ENCODE results near the gene VAMP1.

VAMP1 gene

DNA sequence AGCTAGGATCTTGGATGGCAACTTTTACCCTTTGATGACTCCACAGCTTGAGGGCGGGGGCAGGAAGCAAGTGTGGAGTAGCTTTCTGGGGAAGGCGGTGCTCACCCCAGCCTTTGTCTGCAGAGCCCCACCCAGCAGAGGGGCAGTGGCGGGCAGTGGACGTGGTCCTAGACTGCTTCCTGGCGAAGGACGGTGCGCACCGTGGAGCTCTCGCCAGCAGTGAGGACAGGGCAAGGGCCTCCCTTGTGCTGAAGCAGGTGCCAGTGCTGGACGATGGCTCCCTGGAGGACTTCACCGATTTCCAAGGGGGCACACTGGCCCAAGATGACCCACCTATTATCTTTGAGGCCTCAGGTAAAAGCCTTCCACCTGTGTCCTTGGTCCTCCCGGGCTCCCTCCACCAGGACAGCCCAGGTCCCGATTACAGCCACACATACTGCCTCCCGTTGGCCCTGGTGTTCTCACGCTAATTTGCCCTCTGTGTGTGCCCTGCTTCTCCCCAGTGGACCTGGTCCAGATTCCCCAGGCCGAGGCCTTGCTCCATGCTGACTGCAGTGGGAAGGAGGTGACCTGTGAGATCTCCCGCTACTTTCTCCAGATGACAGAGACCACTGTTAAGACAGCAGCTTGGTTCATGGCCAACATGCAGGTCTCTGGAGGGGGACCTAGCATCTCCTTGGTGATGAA is 17.4 kb downstream of the VAMP1 start:
- DNase-seq (ENCODE audit: low read depth) = no peak
- H3K4me3 ChIP-seq (ENCODE audit: low read depth, low read length) = no peak overlapping the region

DNA sequence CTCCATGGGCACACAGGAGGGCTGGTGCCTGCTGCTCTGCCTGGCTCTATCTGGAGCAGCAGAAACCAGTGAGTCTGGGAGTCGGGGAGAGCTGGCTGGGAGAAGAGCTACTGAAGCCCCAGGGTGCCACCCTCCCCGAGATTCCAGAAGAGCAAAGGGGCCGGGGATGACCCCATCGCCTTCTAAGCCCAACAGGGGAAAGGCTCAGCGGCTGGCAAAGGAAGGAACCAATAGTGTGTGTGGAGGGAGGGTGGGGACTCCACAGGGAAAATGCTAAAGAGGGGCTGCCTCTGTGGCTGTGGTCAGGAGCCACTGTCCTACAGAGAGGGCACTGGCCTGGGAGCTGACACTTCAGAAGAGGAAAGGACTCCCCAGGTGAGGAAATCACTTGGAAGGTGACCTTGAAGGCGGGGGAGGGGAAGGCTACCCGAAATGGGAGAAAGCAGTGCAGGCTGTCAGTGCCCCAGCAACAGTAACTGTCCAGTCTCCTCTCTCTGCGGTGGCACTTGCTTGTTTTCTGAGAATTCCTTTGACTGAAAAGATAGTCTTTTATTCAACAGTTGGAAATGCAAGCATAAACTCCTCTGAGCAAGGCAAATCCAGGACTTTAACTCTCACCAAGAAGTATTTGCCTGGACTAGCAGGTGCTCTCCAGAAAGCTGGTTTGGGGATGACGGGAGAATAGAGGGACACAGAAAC is 18.1 kb downstream of the VAMP1 start:
- no peak for DNase-seq (ENCODE audit: low read depth)
- peak overlapping the region; percentile 62 for H3K4me3 ChIP-seq (ENCODE audit: low read depth, low read length)

DNA sequence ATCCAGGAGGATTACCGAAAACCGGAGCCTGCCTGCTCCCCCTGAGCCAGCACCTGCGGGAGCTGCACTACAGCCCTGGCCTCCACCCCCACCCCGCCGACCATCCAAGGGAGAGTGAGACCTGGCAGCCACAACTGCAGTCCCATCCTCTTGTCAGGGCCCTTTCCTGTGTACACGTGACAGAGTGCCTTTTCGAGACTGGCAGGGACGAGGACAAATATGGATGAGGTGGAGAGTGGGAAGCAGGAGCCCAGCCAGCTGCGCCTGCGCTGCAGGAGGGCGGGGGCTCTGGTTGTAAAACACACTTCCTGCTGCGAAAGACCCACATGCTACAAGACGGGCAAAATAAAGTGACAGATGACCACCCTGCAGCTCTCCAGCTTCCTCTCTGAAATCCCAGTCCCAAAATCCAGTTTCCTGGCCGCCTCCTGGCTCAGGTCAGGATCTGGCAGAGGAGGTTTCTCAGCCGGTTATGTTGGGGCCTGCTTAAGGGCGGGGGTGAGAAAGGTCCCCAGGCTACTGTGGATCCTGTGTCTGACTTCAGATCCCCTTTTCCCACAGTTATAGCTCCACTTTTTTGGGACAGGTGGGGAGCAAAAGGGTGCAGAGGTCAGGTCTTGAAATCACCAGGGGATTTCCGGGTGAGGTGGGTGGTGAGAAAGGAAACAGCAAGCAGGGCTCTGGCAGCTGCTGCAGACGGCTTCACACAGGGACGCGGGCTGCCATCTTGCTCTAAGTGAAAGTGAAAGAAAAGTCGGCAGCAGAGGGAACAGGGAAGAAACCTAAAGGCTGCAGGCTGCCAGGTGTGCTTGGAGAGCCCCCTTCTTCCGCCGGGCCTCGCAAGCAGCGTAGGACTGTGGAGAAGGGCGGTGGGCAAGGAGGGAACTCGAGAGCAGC is 18.9 kb downstream of the VAMP1 start, which contains the start of gene TAPBPL:
TSS of gene TAPBPL (plus strand) at position 695 of the 897 bp plus-strand sequence. CDS start 207 bp downstream, outside the sequence.
- DNase-seq (ENCODE audit: low read depth) = peak; percentile 43
- H3K4me3 ChIP-seq (ENCODE audit: low read depth, low read length) = peak within 1 kb of the TSS; percentile 62

DNA sequence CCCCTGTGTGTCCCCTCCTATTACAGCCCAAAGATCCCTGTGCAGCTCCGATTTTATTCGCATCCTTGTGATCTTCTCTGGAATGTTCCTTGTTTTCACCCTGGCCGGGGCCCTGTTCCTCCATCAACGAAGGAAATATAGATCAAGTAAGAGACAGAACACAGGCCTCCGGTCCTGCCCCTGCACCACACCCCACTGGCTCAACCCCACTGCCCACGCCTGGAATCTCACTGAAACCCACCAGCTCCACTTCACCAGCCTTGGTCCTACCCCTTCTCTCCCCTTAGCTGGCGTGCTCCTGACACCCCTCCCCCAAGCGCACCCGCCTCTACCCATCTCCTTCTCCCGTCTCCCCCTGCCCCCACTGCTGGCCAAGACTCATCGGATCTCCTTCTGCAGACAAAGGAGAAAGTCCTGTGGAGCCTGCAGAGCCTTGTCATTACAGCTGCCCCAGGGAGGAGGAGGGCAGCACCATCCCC is 19.6 kb downstream of the VAMP1 start:
- DNase-seq (ENCODE audit: low read depth) = no peak
- peak overlapping the region; percentile 62 for H3K4me3 ChIP-seq (ENCODE audit: low read depth, low read length)

DNA sequence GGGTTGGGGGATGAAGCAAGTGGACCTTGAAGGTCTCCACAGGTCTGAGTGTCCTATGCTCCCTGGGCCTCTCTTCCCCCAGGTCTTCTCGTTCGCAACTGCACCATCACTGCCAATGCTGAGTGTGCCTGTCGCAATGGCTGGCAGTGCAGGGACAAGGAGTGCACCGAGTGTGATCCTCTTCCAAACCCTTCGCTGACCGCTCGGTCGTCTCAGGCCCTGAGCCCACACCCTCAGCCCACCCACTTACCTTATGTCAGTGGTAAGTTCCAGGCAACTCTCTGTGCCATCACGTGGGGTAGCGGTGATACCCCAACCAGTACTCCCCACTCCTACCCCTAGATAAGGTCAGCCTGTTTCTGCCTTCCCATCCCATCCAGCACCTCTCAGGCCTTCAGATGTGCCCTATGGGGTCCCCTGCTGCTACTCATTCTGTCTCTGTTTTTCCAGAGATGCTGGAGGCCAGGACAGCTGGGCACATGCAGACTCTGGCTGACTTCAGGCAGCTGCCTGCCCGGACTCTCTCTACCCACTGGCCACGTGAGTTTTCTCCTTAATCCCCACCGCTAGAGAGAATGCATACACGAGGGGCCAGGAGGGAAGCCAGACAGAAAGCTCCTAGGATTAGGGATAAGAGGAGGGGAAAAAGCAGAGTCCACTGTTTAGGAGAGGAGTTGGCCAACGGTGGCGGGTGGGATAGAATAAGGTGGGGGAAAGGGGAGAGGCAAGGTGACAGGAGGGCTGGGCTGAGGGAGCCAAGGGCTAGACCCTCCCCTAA is 20.2 kb downstream of the VAMP1 start:
- peak overlapping the region; percentile 62 for H3K4me3 ChIP-seq (ENCODE audit: low read depth, low read length)
- DNase-seq (ENCODE audit: low read depth) = no peak

DNA sequence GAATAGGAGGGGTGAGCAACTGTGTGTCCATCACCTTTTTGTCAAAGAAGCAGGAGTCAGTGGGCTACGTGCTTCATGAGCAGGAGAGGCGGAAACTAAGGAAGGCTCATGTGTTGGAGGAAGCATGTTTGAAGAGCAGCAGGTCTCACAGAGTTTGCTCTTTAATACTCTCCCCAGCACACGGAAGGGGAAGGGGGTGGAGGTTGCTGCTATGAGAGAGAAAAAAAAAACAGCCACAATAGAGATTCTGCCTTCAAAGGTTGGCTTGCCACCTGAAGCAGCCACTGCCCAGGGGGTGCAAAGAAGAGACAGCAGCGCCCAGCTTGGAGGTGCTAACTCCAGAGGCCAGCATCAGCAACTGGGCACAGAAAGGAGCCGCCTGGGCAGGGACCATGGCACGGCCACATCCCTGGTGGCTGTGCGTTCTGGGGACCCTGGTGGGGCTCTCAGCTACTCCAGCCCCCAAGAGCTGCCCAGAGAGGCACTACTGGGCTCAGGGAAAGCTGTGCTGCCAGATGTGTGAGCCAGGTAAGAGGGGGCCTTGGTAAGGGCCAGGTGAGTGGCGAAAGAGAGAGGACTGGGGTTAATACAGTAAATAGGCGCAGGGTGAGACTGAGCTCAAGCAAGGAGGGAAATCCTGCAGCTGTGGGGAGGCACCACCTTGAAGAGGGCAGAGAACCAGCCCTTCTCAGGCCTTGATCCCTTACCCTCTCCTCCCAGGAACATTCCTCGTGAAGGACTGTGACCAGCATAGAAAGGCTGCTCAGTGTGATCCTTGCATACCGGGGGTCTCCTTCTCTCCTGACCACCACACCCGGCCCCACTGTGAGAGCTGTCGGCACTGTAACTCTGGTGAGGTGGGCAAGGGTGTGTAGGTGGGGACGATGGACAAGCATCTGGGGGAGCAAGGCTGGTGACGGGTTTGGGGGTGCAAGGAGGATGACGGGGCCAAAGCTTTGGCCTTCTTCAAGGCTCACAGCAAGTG is 25.5 kb downstream of the VAMP1 start, which contains the start of gene CD27:
TSS of gene CD27 (plus strand) at position 252 of the 985 bp plus-strand sequence. CDS start at position 393, 141 bp downstream.
- no peak for DNase-seq (ENCODE audit: low read depth)
- no peak within 1 kb of the TSS for H3K4me3 ChIP-seq (ENCODE audit: low read depth, low read length)

DNA sequence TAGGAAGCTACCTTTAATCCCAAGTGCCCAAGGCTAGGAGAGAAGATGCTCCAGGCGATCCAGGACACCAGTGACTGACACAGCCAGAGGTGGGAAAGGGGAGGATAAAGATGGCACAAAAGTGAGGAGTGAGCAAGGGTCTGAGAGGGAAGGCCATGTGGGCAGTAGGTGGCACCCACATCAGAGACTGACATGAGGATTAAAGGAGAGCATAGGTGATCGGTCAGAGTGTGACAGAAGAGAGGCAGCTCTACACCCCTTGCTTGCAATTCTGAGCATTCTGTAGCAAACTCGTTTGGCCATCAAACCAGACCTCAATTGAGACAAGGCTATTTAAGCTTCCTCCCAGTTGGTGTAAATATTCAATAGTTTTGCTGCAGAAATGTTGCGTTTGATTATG is 26.4 kb downstream of the VAMP1 start:
- H3K4me3 ChIP-seq (ENCODE audit: low read depth, low read length) = no peak overlapping the region
- no peak for DNase-seq (ENCODE audit: low read depth)

DNA sequence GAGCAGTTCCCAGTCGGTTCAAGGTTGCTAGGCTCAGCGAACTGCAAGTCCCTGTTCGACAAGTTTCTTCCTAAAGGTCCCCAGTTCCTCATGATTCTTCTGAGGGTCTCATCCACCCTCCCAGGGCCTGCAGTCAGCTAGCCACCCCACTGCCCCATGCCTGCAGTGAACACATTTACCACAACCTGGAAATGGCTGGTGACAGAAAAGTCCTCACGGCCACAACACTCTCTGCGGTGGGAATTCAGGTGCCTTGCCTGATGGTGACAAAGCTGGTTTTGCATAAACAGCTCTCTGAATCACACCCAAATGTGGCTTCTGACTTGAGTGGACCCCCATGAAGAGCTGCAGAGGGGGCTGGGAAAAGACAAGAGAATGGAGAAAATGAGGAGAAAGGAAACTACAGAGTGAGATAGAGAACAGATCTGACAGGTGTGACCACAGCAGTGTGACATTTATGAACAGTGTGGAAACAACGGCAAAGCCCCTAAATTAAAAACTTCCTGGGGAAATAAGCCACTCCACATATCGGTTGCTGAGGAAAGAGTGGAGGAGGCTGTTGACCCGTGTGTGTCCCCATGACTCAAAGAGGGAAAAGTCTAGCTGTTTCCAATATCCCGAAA is 27.0 kb downstream of the VAMP1 start:
- H3K4me3 ChIP-seq (ENCODE audit: low read depth, low read length) = no peak overlapping the region
- DNase-seq (ENCODE audit: low read depth) = no peak

DNA sequence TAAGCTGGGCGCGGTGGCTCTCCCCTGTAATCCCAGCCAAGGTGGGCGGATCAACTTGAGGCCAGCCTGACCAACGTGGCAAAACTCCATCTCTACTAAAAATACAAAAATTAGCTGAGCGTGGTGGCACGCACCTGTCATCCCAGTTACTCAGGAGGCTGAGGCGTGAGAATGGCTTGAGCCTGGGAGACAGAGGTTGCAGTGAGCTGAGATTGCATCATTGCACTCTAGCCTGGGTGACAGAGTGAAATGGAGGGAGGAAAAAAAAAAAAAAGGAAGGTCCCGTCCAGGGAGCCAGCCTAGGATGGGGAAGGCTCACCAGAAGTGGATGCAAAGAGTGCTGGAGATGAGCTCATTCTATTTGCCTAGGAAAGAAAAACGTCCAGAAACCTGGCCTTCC is 27.6 kb downstream of the VAMP1 start:
- DNase-seq (ENCODE audit: low read depth) = no peak
- H3K4me3 ChIP-seq (ENCODE audit: low read depth, low read length) = no peak overlapping the region

DNA sequence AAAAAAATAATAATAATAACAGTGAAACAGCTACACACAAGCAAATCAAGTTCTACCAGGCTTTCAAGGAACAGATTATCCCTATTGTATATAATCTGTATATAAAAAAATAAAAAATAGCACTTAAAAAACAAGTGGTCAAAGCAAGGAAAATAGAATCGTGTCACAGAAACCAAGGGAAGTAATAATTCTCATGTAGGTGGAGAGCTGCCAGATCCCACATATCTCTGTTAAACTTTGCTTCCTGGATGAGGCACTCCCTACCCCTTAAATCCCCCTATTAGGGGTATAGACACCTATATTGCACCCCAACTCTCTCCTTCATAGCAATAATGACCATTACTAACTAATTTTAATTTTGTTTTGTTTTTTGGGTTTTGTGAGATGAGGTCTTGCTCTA is 30.1 kb downstream of the VAMP1 start:
- DNase-seq (ENCODE audit: low read depth) = no peak
- H3K4me3 ChIP-seq (ENCODE audit: low read depth, low read length) = no peak overlapping the region

DNA sequence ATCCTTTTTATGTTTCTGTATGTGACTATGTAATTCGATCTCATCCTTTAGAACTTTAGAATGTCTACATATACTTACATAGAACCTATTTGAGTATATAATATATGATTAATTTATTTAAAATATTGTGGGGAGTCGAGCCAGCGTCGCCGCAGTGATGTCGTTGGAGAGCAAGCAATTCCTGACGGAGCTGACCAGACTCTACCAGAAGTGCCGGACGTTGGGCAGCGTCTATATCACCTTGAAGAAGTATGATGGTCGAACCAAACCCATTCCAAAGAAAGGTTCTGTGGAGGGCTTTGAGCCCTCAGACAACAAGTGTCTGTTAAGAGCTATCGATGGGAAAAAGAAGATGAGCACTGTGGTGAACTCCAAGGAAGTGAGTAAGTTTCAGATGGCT is 32.1 kb downstream of the VAMP1 start:
- DNase-seq (ENCODE audit: low read depth) = no peak

DNA sequence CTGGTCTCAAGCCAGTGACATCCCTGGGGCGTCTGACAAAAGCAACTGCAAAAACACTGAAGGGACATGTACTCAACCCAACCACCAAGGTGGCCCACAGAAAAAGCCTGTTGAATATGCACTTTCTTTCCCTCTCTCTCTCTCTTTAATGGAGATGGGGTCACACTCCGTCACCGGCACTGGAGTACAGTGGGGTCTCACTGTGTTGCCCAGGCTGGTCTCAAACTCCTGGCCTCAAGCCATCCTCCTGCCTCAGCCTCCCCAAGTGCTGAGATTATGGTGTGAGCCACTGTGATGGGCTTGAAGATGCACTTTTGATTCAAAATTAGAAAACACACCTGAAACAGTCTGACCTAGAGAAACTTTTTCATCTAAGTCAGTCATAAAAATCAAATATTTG is 32.9 kb downstream of the VAMP1 start:
- H3K4me3 ChIP-seq (ENCODE audit: low read depth, low read length) = no peak overlapping the region
- no peak for DNase-seq (ENCODE audit: low read depth)

More for the DNA sequence above, 32.1 kb downstream of the VAMP1 start:
- no peak overlapping the region for H3K4me3 ChIP-seq (ENCODE audit: low read depth, low read length)

DNA sequence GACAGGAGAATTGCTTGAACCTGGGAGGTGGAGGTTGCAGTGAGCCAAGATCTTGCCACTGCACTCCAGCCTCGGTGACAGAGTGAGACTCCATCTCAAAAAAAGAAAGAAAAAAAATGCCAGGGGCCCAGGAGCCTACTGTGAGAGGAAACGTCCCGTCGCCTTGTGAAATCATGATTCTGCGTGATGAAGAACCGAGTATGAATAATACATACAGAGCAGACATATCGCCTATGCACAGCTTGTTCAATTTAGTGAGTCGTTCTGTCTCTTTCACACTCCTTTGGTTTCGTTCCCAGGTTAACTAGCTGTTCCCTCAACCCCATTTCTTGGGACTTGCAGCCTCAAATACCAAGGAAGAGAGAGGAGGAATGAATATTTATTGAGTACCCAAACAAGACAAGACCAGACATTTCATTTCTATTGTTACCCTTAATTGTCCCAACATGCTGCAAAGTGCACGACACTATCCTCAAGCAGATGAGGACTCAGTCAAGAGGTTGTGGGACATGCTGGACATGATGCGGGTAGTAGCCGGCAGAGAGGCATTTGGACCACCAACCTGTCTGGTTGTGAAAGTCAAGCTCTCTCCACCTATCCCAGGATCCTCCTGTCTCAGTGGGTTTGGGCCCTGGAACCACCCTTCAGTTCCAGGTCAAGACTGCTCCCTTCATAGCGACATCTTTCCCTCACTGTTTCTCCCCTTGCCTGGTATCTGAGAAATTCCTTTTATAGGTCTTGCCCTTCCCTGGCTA is 34.3 kb downstream of the VAMP1 start:
- no peak for DNase-seq (ENCODE audit: low read depth)
- no peak overlapping the region for H3K4me3 ChIP-seq (ENCODE audit: low read depth, low read length)

DNA sequence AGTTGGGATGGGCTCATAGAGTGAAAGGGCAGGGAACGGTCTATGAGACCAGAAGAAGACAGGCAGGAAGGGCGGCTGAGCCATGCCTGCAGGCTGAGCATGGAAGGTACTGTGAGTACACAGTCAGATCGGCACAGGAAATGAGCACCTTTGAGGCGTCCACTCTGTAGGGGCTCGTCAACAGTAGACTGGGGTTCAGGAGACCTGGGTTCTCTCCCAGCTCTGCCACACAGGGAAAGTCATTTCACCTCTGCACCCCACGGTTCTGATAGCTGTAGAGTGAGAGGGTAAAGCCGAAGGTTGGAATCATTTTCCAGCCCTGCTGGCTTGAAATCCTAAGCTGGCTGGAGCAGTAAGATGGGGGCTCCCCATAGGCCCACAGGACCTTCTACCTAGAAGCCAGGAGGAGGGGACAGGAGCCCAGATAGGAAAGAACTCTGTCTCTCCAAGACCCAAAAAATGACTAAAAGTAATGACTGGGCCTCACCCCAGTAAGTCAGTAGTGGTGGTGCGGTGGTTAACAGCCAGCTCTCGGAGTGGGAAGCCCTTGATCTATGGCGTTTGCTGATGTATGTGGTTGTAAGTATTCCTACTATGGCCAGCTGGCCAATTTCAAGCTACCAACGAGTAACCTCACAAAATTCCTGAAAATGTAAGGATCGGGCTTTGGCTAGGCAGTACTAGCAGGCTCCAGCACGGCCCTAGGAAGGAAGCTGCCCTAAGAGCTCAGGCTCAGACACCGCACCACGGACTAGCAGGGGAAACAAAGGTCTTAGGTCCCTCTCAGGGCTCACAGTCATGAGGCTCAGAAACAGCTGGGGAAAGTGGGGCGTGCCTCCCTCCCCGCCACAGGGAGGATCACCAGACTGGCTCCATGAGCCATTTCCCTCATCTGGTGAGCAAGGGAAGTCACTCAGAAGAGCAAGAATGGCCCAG is 36.0 kb downstream of the VAMP1 start:
- H3K4me3 ChIP-seq (ENCODE audit: low read depth, low read length) = no peak overlapping the region
- DNase-seq (ENCODE audit: low read depth) = no peak

DNA sequence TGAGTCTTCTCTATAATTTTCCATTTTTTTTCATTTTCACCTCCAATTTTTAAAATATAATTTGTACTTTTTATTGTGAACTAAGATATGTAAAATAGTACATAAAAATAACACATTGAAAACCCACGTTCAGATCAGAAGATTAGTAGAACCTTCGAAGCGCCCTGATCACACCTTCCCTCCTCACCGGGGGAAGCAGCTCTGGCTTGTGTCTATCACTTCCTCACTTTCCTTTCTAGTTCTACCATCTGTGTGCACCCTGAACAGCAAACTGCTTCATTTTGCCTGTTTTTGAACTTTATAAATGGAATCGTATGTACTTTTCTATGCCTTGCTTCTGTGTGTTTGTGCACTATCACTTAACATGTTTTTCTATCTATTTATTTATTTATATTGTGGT is 37.5 kb downstream of the VAMP1 start:
- no peak overlapping the region for H3K4me3 ChIP-seq (ENCODE audit: low read depth, low read length)
- no peak for DNase-seq (ENCODE audit: low read depth)

Measured in skeletal muscle cell (primary cell).